HG02973 (cell line): ENCODE data around the gene PEX7.
"Not testable (repeated sequence)": the region's sequence is repeated elsewhere in the genome, so short reads cannot be mapped to it uniquely, and the experiment has no call there.

ENCODE experiments used
- ATAC-seq: cut with Tn5 transposase; IDR thresholded peaks from one replicate; pipeline ENCODE4 v1.9.1; 2021; ENCODE audit warnings: moderate library complexity; ENCODE audit not compliant: unreplicated experiment

PEX7 gene

DNA sequence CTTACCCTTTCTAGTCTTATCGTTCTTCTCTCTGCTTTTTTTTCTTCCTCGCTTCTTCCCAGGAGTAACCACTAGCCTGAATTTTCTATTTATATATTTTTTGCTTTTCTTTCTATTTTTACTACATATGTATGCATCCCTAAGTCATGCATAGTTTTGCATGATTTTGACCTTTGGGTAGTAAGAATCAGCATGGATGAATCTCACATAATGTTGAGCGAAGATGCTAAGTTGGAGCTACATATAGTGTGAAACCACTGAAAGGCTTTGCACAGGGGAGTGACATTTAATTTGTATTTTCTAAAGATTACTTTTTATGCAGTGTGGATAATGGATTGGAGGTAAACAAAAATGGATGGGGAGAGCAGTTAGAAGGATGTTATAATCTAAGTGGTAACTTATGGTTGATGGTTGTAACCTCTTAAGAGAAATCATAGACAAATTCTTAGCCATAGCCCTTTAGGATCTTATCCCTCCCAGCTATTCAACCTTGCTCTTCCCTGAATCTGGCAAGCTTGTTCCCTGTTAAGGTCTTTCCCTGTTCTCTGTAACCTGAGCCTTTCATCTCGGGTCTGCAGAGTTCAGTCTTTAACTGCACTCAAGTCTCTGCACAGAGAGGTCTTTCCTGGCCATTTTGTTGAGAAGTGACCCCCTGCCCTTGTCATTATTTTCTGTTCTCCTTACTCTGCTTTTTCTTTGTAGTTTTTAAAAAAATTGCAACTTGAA is 18.0 kb downstream of the PEX7 start:
- ATAC-seq, result no peak

DNA sequence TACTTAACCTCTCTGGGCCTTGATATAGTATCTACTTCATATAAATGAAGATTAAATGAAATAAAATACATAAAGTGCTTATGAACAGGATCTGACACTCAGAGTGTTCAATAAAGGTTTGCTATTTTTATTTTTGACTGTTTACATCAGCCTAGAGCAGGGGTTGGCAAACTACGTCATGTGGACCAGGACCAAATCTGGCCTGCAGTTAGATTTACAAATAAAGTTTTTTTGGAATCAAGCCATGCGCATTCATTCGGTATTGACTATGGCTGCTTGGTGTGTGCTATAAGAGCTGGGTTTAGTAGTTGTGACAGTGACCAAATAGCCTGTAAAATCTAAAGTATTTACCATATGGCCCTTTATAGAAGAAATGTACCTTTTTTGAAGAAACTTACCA is 20.8 kb downstream of the PEX7 start:
- ATAC-seq, result no peak

DNA sequence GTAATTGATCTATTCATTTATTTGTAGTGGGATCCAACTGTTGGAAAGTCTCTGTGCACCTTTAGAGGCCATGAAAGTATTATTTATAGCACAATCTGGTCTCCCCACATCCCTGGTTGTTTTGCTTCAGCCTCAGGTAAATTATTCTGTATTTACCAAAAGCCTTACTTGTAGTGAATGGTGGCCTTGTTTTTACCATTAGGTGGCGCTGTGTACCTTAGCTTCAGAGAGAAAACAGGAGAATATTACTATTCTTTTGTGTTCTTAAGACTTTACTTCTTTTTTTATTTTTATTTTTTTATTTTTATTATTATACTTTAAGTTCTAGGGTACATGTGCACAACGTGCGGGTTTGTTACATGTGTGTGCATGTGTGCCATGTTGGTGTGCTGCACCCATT is 23.7 kb downstream of the PEX7 start:
- no peak for ATAC-seq

DNA sequence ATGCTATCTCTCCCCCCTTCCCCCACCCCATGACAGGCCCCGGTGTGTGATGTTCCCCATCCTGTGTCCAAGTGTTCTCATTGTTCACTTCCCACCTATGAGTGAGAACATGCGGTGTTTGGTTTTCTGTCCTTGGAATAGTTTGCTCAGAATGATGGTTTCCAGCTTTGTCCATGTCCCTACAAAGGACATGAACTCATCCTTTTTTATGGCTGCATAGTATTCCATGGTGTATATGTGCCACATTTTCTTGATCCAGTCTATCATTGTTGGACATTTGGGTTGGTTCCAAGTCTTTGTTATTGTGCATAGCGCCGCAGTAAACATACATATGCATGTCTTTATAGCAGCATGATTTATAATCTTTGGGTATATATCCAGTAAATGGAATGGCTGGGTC is 24.1 kb downstream of the PEX7 start:
- not testable (repeated sequence) for ATAC-seq

DNA sequence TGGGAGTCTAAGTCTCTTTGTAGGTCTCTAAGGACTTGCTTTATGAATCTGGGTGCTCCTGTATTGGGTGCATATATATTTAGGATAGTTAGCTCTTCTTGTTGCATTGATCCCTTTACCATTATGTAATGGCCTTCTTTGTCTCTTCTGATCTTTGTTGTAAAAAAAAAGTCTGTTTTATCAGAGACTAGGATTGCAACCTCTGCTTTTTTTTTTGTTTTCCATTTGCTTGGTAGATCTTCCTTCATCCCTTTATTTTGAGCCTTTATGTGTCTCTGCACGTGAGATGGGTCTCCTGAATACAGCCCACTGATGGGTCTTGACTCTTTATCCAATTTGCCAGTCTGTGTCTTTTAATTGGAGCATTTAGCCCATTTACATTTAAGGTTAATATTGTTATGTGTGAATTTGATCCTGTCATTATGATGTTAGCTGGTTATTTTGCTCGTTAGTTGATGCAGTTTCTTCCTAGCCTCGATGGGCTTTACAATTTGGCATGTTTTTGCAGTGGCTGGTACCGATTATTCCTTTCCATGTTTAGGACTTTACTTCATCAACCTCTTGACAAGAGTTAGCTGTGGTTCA is 27.7 kb downstream of the PEX7 start:
- ATAC-seq, result not testable (repeated sequence)

DNA sequence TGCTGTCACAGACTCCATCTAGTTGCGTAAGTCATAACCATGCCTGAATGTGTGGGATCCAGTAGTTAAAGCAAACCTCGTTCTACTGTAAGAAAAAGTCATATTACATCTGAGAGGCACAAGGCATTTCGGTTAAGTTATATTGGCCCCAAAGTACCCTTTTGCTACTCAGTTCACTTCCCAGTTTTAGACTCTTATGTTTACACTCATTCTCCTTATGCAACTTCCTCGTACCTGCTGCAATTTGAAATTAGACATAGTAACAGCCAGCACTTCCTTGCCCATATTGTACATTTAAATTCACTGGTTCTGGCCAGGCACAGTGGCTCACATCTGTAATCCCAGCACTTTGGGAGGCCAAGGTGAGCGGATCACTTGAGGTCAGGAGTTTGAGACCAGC is 37.0 kb downstream of the PEX7 start:
- no peak for ATAC-seq

DNA sequence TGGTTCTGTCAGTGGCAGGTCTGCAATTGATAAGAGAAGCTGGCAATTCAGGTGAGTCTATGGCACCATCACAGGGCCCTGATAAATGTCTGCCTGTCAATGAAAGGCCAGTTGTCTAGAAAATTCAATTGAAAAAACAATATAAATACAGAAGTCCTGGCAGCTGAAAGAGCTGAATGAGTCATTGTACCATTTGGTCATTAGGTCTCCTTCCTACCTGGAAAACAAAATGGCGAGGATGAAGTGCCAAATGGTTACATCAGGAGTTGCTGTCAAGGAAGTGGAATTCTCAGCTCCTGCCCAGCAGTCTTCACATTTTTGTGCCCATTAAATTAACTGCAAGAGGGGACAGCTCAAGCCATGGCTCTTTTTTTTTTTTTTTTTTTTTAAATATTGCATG is 37.7 kb downstream of the PEX7 start:
- ATAC-seq, result no peak

DNA sequence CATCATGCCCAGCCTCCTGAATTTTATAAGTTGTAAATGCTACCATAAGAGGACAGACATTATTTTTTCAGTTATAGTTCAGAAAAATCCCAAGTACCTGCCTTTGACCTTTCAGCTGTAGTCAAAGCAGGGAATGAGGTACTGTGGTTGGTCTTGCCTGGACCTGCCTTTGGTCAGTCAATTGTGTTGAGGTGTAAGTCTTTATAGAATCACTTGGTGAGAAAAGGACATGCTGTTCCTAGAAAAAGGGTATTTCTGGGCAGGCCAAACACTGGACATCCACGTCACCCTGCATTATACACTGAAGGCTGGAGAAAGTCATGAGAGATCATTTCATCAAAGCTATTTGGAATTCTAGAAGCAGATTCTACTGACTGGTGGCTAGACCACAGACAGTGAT is 40.3 kb downstream of the PEX7 start:
- no peak for ATAC-seq

DNA sequence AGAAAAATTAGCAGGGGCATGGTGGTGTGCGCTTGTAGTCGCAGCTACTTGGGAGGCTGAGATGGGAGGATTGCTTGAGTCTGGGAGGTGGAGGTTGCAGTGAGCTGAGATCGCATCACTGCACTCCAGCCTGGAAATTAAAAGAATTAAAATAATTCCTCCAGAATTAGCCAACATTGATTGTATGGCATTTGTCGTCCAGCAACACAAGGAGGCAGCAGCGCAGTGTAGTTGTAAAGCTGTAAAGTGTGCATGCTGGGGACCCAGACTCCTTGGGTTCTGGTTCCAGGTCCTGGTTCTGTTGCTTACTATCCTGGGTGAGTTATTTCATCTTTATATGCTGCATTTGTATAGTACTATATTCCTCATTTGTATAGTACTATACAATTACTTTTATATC is 41.4 kb downstream of the PEX7 start:
- no peak for ATAC-seq

DNA sequence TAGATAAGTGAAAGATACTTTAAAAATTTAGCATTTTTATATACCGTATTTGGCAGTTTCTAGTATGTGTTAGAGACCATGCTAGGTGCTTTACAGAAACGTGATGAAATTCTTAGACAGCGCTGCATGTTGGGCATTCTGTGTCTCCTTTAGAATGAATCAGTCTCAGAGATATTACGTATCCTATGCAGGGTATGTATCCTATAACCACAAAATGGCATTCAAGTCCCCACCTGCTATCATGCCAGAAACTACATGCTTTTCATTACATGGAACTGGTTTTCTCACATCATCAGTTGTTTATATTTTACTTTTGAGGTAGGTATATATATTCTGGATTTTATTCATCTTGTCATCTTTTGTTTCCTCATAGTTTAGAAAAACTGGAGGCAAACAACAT is 42.3 kb downstream of the PEX7 start:
- ATAC-seq, result no peak

DNA sequence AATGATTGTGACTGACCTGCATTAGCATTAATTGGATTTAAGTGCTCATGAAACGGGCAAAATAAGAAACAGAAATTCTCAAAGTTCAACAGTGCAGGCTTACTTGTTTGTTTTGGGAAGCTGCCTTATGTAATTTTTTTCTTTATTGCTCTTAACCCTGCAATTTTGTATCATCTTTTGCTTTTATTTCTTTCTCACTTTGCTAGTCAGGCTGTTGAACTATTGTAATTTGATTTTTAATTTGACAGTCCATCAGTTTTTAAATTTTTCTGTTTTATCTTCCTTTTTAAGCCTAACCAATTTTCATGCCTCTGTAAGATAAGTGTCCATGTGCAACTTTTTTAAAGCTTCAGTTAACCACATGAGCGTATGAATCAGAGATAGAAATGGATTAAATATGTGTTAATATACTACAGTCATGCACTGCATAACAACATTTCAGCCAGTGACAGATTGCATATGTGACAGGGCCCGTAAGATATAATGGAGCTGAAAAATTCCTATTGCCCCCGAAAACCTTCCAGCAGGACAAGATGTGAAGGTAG is 44.6 kb downstream of the PEX7 start:
- no peak for ATAC-seq

DNA sequence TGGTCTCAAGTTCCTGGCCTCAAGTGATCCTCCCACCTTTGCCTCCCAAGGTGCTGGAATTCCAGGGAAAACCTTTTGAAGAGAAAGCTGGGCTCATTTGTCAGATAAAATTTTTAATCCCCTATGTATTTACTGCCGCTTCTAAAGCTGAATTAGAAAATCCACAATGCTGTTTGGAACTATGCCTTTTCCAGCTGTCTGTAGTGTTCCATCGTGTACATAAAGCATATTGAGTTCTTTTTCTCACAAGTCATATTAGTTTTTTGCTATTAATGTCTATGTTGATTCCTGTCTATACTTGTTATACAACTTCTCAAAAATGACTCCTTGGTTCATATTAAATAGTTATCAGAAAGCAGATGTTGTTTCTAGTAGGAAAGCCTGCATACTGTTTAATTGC is 47.1 kb downstream of the PEX7 start:
- no peak for ATAC-seq

DNA sequence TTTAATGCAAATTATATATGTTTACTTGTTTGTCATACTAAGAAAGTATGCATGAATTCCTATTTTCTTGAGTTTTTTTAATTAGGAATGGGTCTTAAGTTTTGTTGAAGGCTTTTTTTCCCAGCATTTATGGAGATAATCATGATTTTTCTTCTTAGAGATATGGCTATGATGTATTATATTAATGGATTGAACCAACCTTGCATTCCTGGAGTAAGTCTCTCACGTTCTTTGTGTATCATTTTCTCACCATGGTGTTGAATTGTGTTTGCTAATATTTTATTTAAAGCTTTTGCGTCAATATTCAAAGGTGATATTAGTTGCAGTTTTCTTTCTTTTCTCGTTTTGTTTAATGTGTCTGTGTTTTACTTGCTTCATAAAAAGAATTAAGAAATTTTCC is 51.4 kb downstream of the PEX7 start:
- no peak for ATAC-seq

DNA sequence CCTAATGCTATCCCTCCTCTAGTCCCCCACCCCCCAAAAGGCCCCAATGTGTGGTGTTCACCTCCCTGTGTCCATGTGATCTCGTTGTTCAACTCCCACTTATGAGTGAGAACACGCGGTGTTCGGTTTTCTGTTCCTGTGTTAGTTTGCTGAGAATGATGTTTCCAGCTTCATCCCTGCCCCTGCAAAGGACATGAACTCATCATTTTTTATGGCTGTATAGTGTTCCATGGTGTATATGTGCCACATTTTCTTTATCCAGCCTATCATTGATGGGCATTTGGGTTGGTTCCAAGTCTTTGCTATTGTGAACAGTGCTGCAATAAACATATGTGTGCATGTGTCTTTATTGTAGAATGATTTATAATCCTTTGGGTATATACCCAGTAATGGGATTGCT is 54.1 kb downstream of the PEX7 start:
- not testable (repeated sequence) for ATAC-seq

DNA sequence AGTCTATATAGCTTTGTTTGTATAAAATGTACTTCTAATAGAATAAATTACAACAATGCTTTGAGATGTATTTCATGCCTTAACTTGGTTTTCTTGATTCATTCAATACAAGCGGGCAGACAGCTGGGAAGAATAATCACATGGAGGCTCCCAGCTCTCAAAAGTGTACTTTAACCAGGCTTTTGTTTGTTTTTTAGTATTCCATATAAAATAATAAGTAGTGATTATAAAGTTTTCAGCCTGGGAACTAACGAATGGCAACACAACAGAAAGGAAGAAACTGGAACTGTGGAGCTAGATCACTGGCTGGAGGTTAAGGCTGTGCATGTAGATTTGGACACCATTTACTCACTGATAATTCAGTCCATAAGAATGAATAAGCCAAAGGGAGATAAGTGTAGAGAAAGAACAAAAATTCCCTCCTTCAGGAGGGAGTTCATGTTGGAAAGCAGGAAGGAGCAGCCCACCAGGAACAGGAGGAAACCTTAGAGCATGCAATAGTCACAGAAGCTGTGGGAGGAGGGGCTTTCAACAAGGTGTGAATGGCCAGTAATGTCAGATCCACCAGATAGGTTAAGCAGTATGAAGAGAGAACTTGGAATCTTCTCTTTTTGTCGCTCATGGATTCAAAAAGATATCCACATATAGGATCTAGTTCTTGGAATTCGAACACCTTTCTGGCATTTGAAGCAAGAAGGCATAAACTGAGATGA is 58.5 kb downstream of the PEX7 start:
- ATAC-seq, result no peak

DNA sequence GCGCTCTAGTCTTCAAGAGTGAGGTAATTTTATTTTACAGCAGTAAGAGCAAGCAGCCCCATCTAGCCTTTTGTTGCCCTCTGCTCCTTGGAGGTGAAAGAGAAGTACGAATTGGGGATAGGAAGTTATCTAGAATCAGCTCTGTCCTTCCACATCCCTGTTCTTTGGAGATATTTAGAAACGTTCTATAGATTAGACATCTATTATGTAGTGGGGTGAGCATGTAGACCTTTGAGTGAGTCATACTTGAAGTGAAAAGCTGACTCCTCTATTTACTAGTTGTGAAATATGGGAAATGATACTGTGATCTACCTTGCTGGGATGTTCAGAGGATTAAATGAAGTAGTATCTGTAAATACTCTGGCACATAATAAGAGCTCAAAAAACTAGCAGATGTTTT is 63.7 kb downstream of the PEX7 start:
- ATAC-seq, result no peak

DNA sequence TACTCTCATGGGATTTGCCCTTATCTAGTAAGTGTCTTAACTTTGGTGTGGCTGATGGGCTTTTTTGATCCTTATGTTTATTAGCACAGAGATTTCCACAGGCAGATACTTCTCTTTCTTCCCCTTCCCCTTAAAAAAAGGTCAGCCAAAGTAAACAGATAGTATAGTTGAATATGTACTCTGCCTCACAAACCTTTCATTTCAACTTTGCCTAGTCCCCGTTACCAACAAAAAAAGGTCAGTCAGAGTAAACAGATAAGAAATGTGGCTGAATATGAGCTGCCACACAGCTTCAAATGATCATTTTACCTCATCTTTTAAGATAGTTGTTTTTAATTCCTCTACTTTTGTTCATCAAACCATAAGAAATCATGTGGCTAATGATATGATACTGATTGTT is 65.6 kb downstream of the PEX7 start:
- ATAC-seq, result no peak

DNA sequence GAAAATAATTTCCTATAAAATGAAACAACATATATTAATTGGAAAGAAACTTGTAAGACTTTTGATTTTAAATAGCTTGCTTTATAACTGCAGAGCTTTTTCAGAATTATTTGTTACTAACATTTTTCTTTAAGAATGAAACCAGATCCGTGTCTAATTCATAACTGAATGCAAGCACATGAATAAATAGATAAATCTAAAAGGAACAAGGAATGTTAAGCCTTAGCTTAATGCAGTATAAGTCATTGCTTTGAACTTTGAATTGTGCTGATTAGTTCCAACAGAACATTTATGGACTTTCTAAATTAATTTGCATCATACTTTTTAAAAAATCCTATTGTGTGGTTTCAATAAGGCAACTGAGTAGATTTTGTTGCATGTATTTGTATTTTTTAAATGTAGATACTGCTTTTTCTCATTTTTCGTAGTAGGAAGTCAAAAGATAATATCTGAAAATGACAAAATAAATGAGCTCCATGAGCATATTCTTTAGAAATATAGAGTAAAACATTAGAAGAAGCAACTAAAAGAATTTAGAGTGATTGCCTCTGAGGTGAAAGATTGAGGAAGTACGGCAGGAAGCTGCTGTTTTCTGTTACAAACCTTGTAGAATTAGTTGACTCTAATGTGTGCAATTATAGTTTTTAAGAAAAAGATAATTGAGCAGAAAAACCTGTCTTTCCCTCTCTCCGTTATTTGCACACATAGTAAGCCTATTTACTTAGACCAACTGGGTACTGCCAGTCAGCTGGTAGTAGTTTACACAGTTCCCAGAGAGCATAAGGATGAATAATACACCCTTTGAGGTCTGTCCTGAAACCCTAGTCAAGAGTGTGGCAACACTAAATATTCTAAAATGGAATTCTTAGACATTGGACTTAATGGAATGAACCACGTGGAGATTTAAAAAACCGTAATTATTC is 67.1 kb downstream of the PEX7 start:
- no peak for ATAC-seq

DNA sequence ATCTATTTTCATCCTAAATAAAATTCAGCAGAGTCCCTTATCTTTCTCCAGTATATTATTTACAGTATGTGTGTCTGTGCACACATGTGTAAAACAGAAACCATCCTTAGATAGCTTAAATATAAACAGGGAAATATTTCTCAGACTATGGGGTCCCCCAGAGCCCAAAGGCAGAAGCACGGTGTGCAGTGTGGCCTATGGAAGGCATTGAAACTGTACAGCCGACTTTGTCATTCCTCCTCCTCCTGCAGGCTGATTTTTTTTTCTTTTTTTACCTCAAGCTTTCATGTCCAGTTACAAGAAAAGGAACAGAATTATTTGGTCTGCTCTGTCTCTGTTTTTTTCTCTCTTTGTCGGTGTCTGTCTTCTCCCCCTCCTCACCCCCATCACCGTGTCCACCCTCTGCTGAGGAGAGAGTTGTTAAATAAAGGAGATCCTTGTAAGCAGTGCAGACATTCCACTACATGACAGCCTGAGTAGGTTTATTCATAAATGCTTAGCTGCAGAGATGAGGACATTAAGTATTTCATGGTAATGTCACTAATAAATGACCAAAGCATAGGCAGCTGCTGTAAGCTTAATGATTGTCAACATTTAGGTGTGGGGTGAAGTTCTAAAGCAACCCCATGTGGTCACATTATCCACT is 67.9 kb downstream of the PEX7 start:
- ATAC-seq, result no peak

DNA sequence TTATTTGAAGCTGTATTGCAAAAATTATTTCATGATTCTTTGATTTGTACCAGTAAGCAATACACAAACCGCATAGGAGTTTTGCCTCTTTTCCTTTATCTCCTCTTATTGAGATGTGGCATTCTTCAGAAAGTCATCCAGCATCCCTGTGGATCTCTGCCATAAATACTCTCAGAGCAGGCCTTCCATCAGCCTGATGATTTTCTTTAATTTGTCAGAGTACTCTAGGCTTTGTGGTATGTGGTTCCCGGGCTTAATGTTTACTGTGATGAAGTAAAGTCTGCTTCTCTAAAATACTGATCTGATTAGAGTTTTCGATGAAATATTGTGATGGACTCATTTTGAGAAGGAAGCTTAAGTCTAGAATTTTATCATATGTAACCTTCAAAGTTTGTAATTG is 68.6 kb downstream of the PEX7 start:
- no peak for ATAC-seq

DNA sequence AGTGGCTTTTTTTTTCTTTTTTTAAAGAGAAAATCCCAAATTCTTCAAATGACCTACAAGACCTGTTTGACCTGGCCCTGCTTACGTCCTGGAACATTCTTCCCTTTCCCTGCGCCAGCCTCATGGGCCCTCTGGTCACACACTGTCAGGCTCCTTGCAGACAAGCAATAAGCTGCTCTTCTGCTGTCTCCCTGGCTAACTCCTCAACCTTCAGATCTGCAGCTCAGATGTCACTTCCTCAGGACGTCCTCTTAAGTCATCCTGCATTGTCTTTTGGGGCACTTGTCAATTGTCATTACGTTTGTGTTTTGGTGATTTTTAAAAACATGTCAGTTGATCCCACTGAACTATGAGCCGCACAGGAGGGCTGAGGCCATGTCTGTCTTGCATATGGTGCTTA is 70.8 kb downstream of the PEX7 start:
- ATAC-seq, result no peak
